ENCODE results near the gene PLOD3. TPM values are rescaled to one million over a fixed set of nuclear protein-coding genes. Genes with fewer than 3 reads are reported as not detected.

The PLOD3 gene
- total RNA-seq, 1 experiment from 2014 or later, result 48.3 TPM

DNA sequence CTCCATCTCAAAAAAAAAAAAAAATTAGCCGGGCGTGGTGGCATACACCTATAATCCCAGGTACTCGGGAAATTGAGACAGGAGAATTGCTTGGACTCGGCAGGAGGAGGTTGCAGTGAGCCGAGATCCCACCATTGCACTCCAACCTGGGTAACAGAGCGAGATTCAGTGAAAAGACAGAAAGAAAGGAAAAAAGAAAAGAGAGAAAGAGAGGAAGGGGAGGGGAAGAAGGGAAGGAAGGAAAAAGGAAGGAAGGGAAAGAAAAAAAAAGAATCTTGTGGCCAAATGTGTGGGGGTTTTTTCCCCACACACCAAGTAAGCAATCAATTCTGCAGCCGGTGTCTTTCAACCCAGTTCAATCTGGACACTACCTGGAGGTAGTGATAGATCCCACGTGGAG is 28.3 kb downstream of the PLOD3 start:
- DNase-seq (ENCODE audit: low spot score), result no peak

More for the DNA sequence above, 28.3 kb downstream of the PLOD3 start:
- H3K36me3 Mint-ChIP-seq, result no peaks in the 10 kb centered on the region
- H3K4me3 Mint-ChIP-seq, result no peak overlapping the region
- H3K27me3 Mint-ChIP-seq (ENCODE audit: low read depth), result peaks cover 2% of the 10 kb centered on the region; the same call in 1 of the 2 replicates
- TF ChIP-seq MAX (CRISPR knock-in tag; IDR thresholded peaks at IDR 0.05), result no peak
- TF ChIP-seq FOXK1 (CRISPR knock-in tag; IDR thresholded peaks at IDR 0.05), result no peak
- TF ChIP-seq ZBTB21 (CRISPR knock-in tag; IDR thresholded peaks at IDR 0.05; ENCODE audit: borderline replicate concordance), result no peak
- TF ChIP-seq, protein P1, sequence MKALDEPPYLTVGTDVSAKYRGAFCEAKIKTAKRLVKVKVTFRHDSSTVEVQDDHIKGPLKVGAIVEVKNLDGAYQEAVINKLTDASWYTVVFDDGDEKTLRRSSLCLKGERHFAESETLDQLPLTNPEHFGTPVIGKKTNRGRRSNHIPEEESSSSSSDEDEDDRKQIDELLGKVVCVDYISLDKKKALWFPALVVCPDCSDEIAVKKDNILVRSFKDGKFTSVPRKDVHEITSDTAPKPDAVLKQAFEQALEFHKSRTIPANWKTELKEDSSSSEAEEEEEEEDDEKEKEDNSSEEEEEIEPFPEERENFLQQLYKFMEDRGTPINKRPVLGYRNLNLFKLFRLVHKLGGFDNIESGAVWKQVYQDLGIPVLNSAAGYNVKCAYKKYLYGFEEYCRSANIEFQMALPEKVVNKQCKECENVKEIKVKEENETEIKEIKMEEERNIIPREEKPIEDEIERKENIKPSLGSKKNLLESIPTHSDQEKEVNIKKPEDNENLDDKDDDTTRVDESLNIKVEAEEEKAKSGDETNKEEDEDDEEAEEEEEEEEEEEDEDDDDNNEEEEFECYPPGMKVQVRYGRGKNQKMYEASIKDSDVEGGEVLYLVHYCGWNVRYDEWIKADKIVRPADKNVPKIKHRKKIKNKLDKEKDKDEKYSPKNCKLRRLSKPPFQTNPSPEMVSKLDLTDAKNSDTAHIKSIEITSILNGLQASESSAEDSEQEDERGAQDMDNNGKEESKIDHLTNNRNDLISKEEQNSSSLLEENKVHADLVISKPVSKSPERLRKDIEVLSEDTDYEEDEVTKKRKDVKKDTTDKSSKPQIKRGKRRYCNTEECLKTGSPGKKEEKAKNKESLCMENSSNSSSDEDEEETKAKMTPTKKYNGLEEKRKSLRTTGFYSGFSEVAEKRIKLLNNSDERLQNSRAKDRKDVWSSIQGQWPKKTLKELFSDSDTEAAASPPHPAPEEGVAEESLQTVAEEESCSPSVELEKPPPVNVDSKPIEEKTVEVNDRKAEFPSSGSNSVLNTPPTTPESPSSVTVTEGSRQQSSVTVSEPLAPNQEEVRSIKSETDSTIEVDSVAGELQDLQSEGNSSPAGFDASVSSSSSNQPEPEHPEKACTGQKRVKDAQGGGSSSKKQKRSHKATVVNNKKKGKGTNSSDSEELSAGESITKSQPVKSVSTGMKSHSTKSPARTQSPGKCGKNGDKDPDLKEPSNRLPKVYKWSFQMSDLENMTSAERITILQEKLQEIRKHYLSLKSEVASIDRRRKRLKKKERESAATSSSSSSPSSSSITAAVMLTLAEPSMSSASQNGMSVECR (CRISPR knock-in tag; IDR thresholded peaks at IDR 0.05; ENCODE audit: borderline replicate concordance), result no peak
- TF ChIP-seq CREB1 (CRISPR knock-in tag; IDR thresholded peaks at IDR 0.05), result no peak
- TF ChIP-seq, protein P2, sequence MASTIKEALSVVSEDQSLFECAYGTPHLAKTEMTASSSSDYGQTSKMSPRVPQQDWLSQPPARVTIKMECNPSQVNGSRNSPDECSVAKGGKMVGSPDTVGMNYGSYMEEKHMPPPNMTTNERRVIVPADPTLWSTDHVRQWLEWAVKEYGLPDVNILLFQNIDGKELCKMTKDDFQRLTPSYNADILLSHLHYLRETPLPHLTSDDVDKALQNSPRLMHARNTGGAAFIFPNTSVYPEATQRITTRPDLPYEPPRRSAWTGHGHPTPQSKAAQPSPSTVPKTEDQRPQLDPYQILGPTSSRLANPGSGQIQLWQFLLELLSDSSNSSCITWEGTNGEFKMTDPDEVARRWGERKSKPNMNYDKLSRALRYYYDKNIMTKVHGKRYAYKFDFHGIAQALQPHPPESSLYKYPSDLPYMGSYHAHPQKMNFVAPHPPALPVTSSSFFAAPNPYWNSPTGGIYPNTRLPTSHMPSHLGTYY (CRISPR knock-in tag; IDR thresholded peaks at IDR 0.05), result no peak
- TF ChIP-seq ELF4 (CRISPR knock-in tag; IDR thresholded peaks at IDR 0.05; ENCODE audit: low read depth), result no peak
- TF ChIP-seq, protein P3, sequence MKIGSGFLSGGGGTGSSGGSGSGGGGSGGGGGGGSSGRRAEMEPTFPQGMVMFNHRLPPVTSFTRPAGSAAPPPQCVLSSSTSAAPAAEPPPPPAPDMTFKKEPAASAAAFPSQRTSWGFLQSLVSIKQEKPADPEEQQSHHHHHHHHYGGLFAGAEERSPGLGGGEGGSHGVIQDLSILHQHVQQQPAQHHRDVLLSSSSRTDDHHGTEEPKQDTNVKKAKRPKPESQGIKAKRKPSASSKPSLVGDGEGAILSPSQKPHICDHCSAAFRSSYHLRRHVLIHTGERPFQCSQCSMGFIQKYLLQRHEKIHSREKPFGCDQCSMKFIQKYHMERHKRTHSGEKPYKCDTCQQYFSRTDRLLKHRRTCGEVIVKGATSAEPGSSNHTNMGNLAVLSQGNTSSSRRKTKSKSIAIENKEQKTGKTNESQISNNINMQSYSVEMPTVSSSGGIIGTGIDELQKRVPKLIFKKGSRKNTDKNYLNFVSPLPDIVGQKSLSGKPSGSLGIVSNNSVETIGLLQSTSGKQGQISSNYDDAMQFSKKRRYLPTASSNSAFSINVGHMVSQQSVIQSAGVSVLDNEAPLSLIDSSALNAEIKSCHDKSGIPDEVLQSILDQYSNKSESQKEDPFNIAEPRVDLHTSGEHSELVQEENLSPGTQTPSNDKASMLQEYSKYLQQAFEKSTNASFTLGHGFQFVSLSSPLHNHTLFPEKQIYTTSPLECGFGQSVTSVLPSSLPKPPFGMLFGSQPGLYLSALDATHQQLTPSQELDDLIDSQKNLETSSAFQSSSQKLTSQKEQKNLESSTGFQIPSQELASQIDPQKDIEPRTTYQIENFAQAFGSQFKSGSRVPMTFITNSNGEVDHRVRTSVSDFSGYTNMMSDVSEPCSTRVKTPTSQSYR (CRISPR knock-in tag; IDR thresholded peaks at IDR 0.05), result no peak
- no peak for TF ChIP-seq E2F1 (CRISPR knock-in tag; IDR thresholded peaks at IDR 0.05)
- no peak for TF ChIP-seq AR (CRISPR knock-in tag; IDR thresholded peaks at IDR 0.05)
- TF ChIP-seq, protein P4, sequence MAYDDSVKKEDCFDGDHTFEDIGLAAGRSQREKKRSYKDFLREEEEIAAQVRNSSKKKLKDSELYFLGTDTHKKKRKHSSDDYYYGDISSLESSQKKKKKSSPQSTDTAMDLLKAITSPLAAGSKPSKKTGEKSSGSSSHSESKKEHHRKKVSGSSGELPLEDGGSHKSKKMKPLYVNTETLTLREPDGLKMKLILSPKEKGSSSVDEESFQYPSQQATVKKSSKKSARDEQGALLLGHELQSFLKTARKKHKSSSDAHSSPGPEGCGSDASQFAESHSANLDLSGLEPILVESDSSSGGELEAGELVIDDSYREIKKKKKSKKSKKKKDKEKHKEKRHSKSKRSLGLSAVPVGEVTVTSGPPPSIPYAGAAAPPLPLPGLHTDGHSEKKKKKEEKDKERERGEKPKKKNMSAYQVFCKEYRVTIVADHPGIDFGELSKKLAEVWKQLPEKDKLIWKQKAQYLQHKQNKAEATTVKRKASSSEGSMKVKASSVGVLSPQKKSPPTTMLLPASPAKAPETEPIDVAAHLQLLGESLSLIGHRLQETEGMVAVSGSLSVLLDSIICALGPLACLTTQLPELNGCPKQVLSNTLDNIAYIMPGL (CRISPR knock-in tag; IDR thresholded peaks at IDR 0.05), result no peak
- TF ChIP-seq, protein P5, sequence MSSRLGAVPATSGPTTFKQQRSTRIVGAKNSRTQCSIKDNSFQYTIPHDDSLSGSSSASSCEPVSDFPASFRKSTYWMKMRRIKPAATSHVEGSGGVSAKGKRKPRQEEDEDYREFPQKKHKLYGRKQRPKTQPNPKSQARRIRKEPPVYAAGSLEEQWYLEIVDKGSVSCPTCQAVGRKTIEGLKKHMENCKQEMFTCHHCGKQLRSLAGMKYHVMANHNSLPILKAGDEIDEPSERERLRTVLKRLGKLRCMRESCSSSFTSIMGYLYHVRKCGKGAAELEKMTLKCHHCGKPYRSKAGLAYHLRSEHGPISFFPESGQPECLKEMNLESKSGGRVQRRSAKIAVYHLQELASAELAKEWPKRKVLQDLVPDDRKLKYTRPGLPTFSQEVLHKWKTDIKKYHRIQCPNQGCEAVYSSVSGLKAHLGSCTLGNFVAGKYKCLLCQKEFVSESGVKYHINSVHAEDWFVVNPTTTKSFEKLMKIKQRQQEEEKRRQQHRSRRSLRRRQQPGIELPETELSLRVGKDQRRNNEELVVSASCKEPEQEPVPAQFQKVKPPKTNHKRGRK (CRISPR knock-in tag; IDR thresholded peaks at IDR 0.05; ENCODE audit: borderline replicate concordance), result no peak
- TF ChIP-seq CBFB (CRISPR knock-in tag; IDR thresholded peaks at IDR 0.05; ENCODE audit: low read depth), result no peak
- TF ChIP-seq CREM (CRISPR knock-in tag; IDR thresholded peaks at IDR 0.05), result no peak
- H3K27ac Mint-ChIP-seq, result no peak overlapping the region
- ChIA-PET POLR2A (no interaction called here), CTCF (no interaction called here)
- H3K9me3 Mint-ChIP-seq, result no peaks in the 10 kb centered on the region
- ATAC-seq, result no peak
- no peaks in the 10 kb centered on the region for H3K4me1 Mint-ChIP-seq

Data from WTC11 (cell line).